DND-41 (cell line): ENCODE data around the gene SNORC.

ENCODE experiments used
- ATAC-seq: fragments of 200-7000 bp; cut with Tn5 transposase; 3 replicates; pipeline ENCODE4 v1.9.1; 2021; ENCODE audit warnings: low read depth; ENCODE audit not compliant: insufficient read depth
- DNase-seq: peaks from one replicate; pipeline ENCODE4 v3.0.0-alpha.2; 2020
- H2AFZ ChIP-seq: 2 replicates; pipeline ENCODE4 v1.6.0; 2012; ENCODE audit warnings: low read depth, low read length
- H3K27ac ChIP-seq: 2 replicates; pipeline ENCODE4 v1.5.1; 2012; ENCODE audit warnings: low read length, inconsistent platforms
- H3K27me3 ChIP-seq: fragments of 200-600 bp; sonication (generic); 2 replicates; pipeline ENCODE4 v1.6.0; 2012; ENCODE audit warnings: low read length, mild to moderate bottlenecking, inconsistent platforms; ENCODE audit not compliant: insufficient read depth, poor library complexity
- H3K36me3 ChIP-seq: 2 replicates; pipeline ENCODE4 v1.5.1; 2012; ENCODE audit warnings: low read length, inconsistent platforms; ENCODE audit not compliant: insufficient read depth
- H3K4me1 ChIP-seq: 2 replicates; pipeline ENCODE4 v1.5.1; 2012; ENCODE audit warnings: mild to moderate bottlenecking, low read length; ENCODE audit not compliant: insufficient read depth
- H3K4me2 ChIP-seq: 2 replicates; pipeline ENCODE4 v1.6.0; 2012; ENCODE audit warnings: mild to moderate bottlenecking, moderate library complexity, low read length, inconsistent platforms; ENCODE audit not compliant: insufficient read depth
- H3K4me3 ChIP-seq, 2 experiments: fragments of 200-600 bp in 1 of 2; shearing (Covaris generic) in 1 of 2; 2 replicates each; pipeline ENCODE4 v1.5.1; 2012 to 2016; ENCODE audit warnings: inconsistent platforms in 2 of 2, low read length in 2 of 2, mild to moderate bottlenecking in 2 of 2, low read depth in 1 of 2, moderate library complexity in 1 of 2
- H3K79me2 ChIP-seq: 2 replicates; pipeline ENCODE4 v1.6.0; 2012; ENCODE audit warnings: low read length, inconsistent platforms; ENCODE audit not compliant: insufficient read depth
- H3K9ac ChIP-seq: 2 replicates; pipeline ENCODE4 v1.6.0; 2012; ENCODE audit warnings: low read depth, mild to moderate bottlenecking, inconsistent platforms, low read length, moderate library complexity
- H3K9me3 ChIP-seq: 2 replicates; pipeline ENCODE4 v1.5.1; 2012; ENCODE audit warnings: low read length, moderate library complexity, mild to moderate bottlenecking, inconsistent platforms; ENCODE audit not compliant: insufficient read depth, severe bottlenecking
- H4K20me1 ChIP-seq: 2 replicates; pipeline ENCODE4 v1.6.0; 2012; ENCODE audit warnings: low read length; ENCODE audit not compliant: insufficient read depth
- CTCF ChIP-seq: IDR thresholded peaks from 2 replicates; pipeline ENCODE4 v1.5.1; 2012; ENCODE audit warnings: borderline replicate concordance, low read length, moderate library complexity, mild to moderate bottlenecking; ENCODE audit not compliant: poor library complexity, severe bottlenecking; ENCODE audit errors: extremely low read depth
- EZH2 ChIP-seq: IDR thresholded peaks from 3 replicates; pipeline ENCODE4 v1.6.1; 2012; ENCODE audit warnings: borderline replicate concordance, low read depth, mild to moderate bottlenecking, moderate library complexity, low read length, inconsistent platforms; ENCODE audit not compliant: severe bottlenecking

Gene SNORC

GRCh38 chr2:232908695-232909094, 38.6 kb downstream of the SNORC start:
- Histone ChIP-seq H4K20me1 (no peaks in the 10 kb centered on the region), H3K27me3 (no peaks in the 10 kb centered on the region), H3K4me2 (no peak overlapping the region), H2AFZ (no peak overlapping the region), H3K4me3 (no peak overlapping the region), H3K9ac (no peak overlapping the region), H3K4me1 (no peaks in the 10 kb centered on the region), H3K9me3 (no peaks in the 10 kb centered on the region), H3K79me2 (no peaks in the 10 kb centered on the region), H3K36me3 (no peaks in the 10 kb centered on the region), H3K27ac (no peak overlapping the region)
- no peak for ATAC-seq
- DNase-seq = no peak
- no peak for TF ChIP-seq CTCF

GRCh38 chr2:232910376-232910775, 40.3 kb downstream of the SNORC start:
- H3K36me3 ChIP-seq = no peaks in the 10 kb centered on the region
- H3K4me1 ChIP-seq = no peaks in the 10 kb centered on the region
- no peak for ATAC-seq
- H3K9me3 ChIP-seq = no peaks in the 10 kb centered on the region
- H3K27me3 ChIP-seq = no peaks in the 10 kb centered on the region
- H3K9ac ChIP-seq = no peak overlapping the region
- H4K20me1 ChIP-seq = no peaks in the 10 kb centered on the region
- no peak for DNase-seq
- H3K27ac ChIP-seq = no peak overlapping the region
- H3K79me2 ChIP-seq = no peaks in the 10 kb centered on the region
- no peak overlapping the region for H2AFZ ChIP-seq
- H3K4me3 ChIP-seq = no peak overlapping the region
- TF ChIP-seq CTCF = no peak
- TF ChIP-seq EZH2 = no peak
- H3K4me2 ChIP-seq = no peak overlapping the region

- H3K4me2 ChIP-seq = no peak overlapping the region
- no peaks in the 10 kb centered on the region for H4K20me1 ChIP-seq
- ATAC-seq (no peak), DNase-seq (no peak)
- no peak overlapping the region for H3K9ac ChIP-seq
- no peak overlapping the region for H3K27ac ChIP-seq
- H3K79me2 ChIP-seq = no peaks in the 10 kb centered on the region
- no peaks in the 10 kb centered on the region for H3K4me1 ChIP-seq
- no peak overlapping the region for H2AFZ ChIP-seq
- no peak for TF ChIP-seq EZH2
- TF ChIP-seq CTCF = no peak
- H3K4me3 ChIP-seq = no peak overlapping the region
- H3K27me3 ChIP-seq = no peaks in the 10 kb centered on the region
- H3K9me3 ChIP-seq = no peaks in the 10 kb centered on the region
- no peaks in the 10 kb centered on the region for H3K36me3 ChIP-seq
Measured at GRCh38 chr2:232911712-232912277, 41.7 kb downstream of the SNORC start.

- no peaks in the 10 kb centered on the region for H3K79me2 ChIP-seq
- H4K20me1 ChIP-seq = no peaks in the 10 kb centered on the region
- ATAC-seq = no peak
- H3K9me3 ChIP-seq = no peaks in the 10 kb centered on the region
- H3K9ac ChIP-seq = no peak overlapping the region
- H3K4me2 ChIP-seq = no peak overlapping the region
- TF ChIP-seq CTCF = no peak
- no peak for TF ChIP-seq EZH2
- H2AFZ ChIP-seq = no peak overlapping the region
- H3K27me3 ChIP-seq = no peaks in the 10 kb centered on the region
- H3K36me3 ChIP-seq = no peaks in the 10 kb centered on the region
- H3K4me1 ChIP-seq = no peaks in the 10 kb centered on the region
- DNase-seq = no peak
- no peak overlapping the region for H3K27ac ChIP-seq
- no peak overlapping the region for H3K4me3 ChIP-seq
Measured at GRCh38 chr2:232913903-232914302, 43.8 kb downstream of the SNORC start.
